ENCODE results near the gene SARNP.

SARNP gene

DNA sequence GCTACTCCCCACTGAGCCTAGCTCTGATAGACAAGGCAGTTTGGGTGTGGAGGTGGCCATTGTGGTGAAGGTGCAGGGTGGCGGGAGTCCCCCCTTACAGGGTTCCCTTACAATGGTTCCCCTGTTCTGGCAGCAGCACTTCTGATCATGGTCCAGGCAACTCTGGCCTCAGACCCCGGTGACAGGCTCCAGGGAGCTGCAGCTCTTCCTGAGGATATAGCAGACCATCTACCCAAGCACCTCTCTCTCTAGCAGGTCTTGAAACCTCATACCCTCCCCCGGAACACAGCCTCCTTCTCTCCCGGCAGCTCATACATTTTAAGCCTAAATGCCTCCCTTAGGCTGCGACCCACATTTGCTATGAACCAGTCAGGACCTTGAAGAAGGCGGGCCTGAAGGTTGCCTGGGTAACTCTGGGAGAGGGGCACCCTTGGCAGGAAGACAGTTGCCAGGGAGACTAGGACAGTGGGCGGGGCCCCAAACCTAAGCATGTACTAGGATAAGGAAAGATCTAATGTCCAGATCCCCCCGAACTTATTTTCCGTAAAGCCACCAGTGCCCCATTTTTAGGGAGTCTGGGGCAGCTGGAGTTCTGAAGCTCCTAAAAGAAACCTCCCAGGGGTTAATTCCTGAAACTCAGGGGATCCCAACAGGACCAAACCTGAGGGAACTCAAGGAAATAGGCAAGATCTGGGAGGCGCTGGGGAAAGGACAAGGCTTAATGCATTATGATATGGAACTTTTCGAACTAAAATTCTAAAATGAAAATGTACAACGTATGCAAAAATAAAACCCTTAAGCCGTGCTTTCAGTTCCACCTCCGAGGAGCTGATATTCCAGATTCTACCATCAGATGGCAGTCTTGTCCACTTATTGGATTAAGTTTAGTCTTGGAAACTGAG is 79.2 kb downstream of the SARNP start:
- H4K20me1 ChIP-seq (ENCODE audit: insufficient read depth, low read length) = no peaks in the 10 kb centered on the region
- peak overlapping the region; percentile 83 for H3K9ac ChIP-seq (ENCODE audit: low read length)
- peaks cover 10% of the 10 kb centered on the region; the same call in 1 of the 2 replicates for H3K27me3 ChIP-seq (ENCODE audit: low read depth, low read length)
- TF ChIP-seq EZH2phosphoT487 (IDR thresholded peaks at IDR 0.05; ENCODE audit: low read depth) = no peak
- TF ChIP-seq, protein P1, sequence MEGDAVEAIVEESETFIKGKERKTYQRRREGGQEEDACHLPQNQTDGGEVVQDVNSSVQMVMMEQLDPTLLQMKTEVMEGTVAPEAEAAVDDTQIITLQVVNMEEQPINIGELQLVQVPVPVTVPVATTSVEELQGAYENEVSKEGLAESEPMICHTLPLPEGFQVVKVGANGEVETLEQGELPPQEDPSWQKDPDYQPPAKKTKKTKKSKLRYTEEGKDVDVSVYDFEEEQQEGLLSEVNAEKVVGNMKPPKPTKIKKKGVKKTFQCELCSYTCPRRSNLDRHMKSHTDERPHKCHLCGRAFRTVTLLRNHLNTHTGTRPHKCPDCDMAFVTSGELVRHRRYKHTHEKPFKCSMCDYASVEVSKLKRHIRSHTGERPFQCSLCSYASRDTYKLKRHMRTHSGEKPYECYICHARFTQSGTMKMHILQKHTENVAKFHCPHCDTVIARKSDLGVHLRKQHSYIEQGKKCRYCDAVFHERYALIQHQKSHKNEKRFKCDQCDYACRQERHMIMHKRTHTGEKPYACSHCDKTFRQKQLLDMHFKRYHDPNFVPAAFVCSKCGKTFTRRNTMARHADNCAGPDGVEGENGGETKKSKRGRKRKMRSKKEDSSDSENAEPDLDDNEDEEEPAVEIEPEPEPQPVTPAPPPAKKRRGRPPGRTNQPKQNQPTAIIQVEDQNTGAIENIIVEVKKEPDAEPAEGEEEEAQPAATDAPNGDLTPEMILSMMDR (IDR thresholded peaks at IDR 0.05; ENCODE audit: low read depth, low read length) = peak; percentile 87
- H3K4me3 ChIP-seq (ENCODE audit: low read length) = peak overlapping the region; percentile 87
- H3K79me2 ChIP-seq (ENCODE audit: low read length) = no peaks in the 10 kb centered on the region
- no peaks in the 10 kb centered on the region for H3K36me3 ChIP-seq (replicated peaks; ENCODE audit: low read depth, low read length)
- H3K9me3 ChIP-seq (ENCODE audit: insufficient read depth, low read length) = no peaks in the 10 kb centered on the region
- peak overlapping the region; percentile 94 for H3K4me2 ChIP-seq (ENCODE audit: low read length)
- peaks cover 12% of the 10 kb centered on the region for H3K4me1 ChIP-seq (ENCODE audit: low read length)
- H2AFZ ChIP-seq (ENCODE audit: low read depth, low read length) = peak overlapping the region; percentile 96
- peak overlapping the region; percentile 80 for H3K27ac ChIP-seq (ENCODE audit: low read length)

DNA sequence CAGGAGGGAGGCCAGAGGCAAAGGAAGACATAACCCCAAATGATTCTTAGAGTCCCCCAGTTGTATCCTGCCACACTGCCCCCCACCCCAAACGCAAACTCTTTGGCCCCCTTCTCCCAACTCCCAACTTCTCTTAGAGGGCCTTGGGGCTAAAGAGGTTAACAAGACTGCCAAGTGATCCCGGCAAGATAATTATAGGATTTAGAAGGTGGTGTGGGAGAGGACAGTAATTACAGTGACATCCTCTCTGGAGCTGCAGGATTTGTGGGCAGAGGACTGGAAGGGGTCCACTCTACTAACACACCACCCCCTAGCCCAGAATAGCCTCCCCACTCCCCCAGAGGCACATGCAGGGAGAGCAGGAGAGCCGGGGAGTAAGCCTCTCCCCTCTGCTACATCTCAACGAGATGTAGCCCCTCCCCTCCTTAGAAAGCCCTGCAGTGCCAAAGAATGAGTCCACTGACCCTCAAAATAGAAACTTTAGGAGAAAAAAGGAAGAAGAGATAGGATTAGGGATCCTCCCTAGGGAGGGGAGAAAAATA is 79.9 kb downstream of the SARNP start:
- peak overlapping the region; percentile 87 for H3K4me3 ChIP-seq (ENCODE audit: low read length)
- H3K27me3 ChIP-seq (ENCODE audit: low read depth, low read length) = peaks cover 8% of the 10 kb centered on the region; the same call in 1 of the 2 replicates
- no peak for TF ChIP-seq EZH2phosphoT487 (IDR thresholded peaks at IDR 0.05; ENCODE audit: low read depth)
- TF ChIP-seq, protein P1 (IDR thresholded peaks at IDR 0.05; ENCODE audit: low read depth, low read length) = peak; percentile 2; the same call in 1 of the 2 replicates
- no peaks in the 10 kb centered on the region for H4K20me1 ChIP-seq (ENCODE audit: insufficient read depth, low read length)
- peak overlapping the region; percentile 28; the same call in 1 of the 2 replicates for H3K27ac ChIP-seq (ENCODE audit: low read length)
- no peaks in the 10 kb centered on the region for H3K79me2 ChIP-seq (ENCODE audit: low read length)
- peak overlapping the region; percentile 94 for H3K4me2 ChIP-seq (ENCODE audit: low read length)
- H3K4me1 ChIP-seq (ENCODE audit: low read length) = peaks cover 11% of the 10 kb centered on the region
- no peaks in the 10 kb centered on the region for H3K36me3 ChIP-seq (replicated peaks; ENCODE audit: low read depth, low read length)
- no peaks in the 10 kb centered on the region for H3K9me3 ChIP-seq (ENCODE audit: insufficient read depth, low read length)
- H2AFZ ChIP-seq (ENCODE audit: low read depth, low read length) = peak overlapping the region; percentile 88
- H3K9ac ChIP-seq (ENCODE audit: low read length) = peak overlapping the region; percentile 83

DNA sequence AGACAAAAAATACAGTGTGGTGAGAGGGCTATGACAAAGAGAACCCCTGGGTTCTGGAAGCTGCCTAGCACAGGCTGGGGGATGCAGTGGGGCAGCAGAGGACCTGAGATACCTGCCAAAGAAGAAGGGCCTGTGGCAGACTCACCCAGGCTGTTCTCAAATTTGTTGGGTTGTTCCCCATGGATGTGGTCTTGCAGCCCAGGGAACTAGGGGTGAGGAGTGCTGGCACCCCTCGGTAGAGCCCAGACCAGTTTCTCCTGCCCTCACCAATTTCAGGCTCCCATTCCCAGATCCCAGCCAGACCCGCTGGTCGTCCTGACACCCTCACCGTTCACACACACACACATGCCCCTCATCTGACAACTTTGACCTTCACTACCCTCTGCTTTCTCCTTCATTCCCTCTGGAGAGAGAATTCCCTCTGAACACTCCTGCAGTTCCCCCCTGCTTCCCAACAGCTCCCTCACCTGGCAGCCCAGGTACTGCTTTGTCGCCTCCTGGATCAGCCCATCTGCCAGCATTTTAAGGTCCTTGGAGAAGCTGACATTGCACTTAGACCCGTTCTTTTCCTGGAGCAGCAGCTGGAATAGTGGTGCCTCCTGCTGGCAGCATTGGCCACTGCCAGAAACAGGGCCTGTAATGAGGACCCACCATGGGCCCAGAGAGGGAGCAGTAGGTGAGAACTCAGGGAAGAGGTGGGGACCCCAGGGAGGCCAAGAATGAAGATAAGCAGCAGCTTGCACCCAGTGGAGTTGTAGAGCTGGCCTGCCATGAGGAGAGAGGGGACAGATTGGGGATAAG is 80.5 kb downstream of the SARNP start:
- Histone ChIP-seq H3K79me2 (ENCODE audit: low read length) (no peaks in the 10 kb centered on the region), H3K27ac (ENCODE audit: low read length) (no peak overlapping the region), H3K4me1 (ENCODE audit: low read length) (peaks cover 8% of the 10 kb centered on the region; the same call in 1 of the 2 replicates), H3K4me2 (ENCODE audit: low read length) (peak overlapping the region; percentile 94), H4K20me1 (ENCODE audit: insufficient read depth, low read length) (no peaks in the 10 kb centered on the region), H2AFZ (ENCODE audit: low read depth, low read length) (no peak overlapping the region), H3K4me3 (ENCODE audit: low read length) (no peak overlapping the region), H3K36me3 (replicated peaks; ENCODE audit: low read depth, low read length) (no peaks in the 10 kb centered on the region), H3K9me3 (ENCODE audit: insufficient read depth, low read length) (no peaks in the 10 kb centered on the region), H3K27me3 (ENCODE audit: low read depth, low read length) (peaks cover 4% of the 10 kb centered on the region; the same call in 1 of the 2 replicates), H3K9ac (ENCODE audit: low read length) (peak overlapping the region; percentile 83; the same call in 1 of the 2 replicates)
- TF ChIP-seq, protein P1 (IDR thresholded peaks at IDR 0.05; ENCODE audit: low read depth, low read length) = peak; percentile 78
- no peak for TF ChIP-seq EZH2phosphoT487 (IDR thresholded peaks at IDR 0.05; ENCODE audit: low read depth)
